Testis (tissue), 2 donors: ENCODE data around the gene MARS1.

ENCODE experiments used
- CTCF ChIP-seq, 3 experiments: fragments of 450-650 bp in 2 of 3; fragments of 200-600 bp in 1 of 3; sonication (generic) in 1 of 3; IDR thresholded peaks; one replicate each; pipeline ENCODE4 v1.5.1; 2016 to 2019; ENCODE audit warnings: antibody characterized with exemption in 3 of 3, mild to moderate bottlenecking in 2 of 3, moderate library complexity in 1 of 3
- POLR2A ChIP-seq: fragments of 450-650 bp; IDR thresholded peaks from one replicate; pipeline ENCODE4 v1.6.1; 2017; ENCODE audit warnings: antibody characterized with exemption, mild to moderate bottlenecking, moderate library complexity

- TF ChIP-seq CTCF (IDR thresholded peaks at IDR 0.05), result no peak
- TF ChIP-seq POLR2A, result no peak
These were observed 23.9 kb downstream of the MARS1 start for GRCh38 chr12:57511588-57512325.
